Endothelial cell of umbilical vein (primary cell): ENCODE data around the gene DDX54.

ENCODE experiments used
- CTCF ChIP-seq, 2 donors: IDR thresholded peaks; 1 replicate in 1 of 2; 2 replicates in 1 of 2; pipeline ENCODE4 v1.5.1; 2011; ENCODE audit warnings: low read length in 2 of 2, mild to moderate bottlenecking in 2 of 2, moderate library complexity in 2 of 2, control low read depth in 1 of 2, inconsistent platforms in 1 of 2, low read depth in 1 of 2; ENCODE audit not compliant: insufficient read depth in 1 of 2; ENCODE audit errors: extremely low read depth in 1 of 2
- EZH2 ChIP-seq: IDR thresholded peaks from 2 replicates; pipeline ENCODE4 v1.6.1; 2012; ENCODE audit warnings: borderline replicate concordance, low read depth, mild to moderate bottlenecking, moderate library complexity, low read length, inconsistent platforms; ENCODE audit not compliant: severe bottlenecking
- FOS ChIP-seq: IDR thresholded peaks from 2 replicates; pipeline ENCODE4 v1.6.1; 2011; ENCODE audit warnings: mild to moderate bottlenecking, low read length, moderate library complexity, borderline replicate concordance; ENCODE audit not compliant: insufficient read depth
- GATA2 ChIP-seq: IDR thresholded peaks from 2 replicates; pipeline ENCODE4 v1.7.0; 2011; ENCODE audit warnings: low read depth, mild to moderate bottlenecking, moderate library complexity, mixed read lengths, low read length; ENCODE audit not compliant: insufficient read length, insufficient read depth
- MAX ChIP-seq: IDR thresholded peaks from 2 replicates; pipeline ENCODE4 v1.6.1; 2011; ENCODE audit not compliant: insufficient read depth, insufficient read length
- MYC ChIP-seq: IDR thresholded peaks from one replicate; pipeline ENCODE4 v1.6.1; 2011; ENCODE audit warnings: mild to moderate bottlenecking, low read depth, low read length
- POLR2A ChIP-seq: IDR thresholded peaks from 2 replicates; pipeline ENCODE4 v1.6.1; 2012; ENCODE audit warnings: low read depth, mild to moderate bottlenecking, control low read depth, low read length
- POLR2AphosphoS5 ChIP-seq: IDR thresholded peaks from 2 replicates; pipeline ENCODE4 v1.6.1; 2012; ENCODE audit warnings: low read depth, mild to moderate bottlenecking, control low read depth, low read length, moderate library complexity; ENCODE audit not compliant: insufficient read depth

GRCh38 chr12:113200021-113200797, 14.9 kb upstream of the DDX54 start:
- TF ChIP-seq CTCF (IDR thresholded peaks at IDR 0.05; ENCODE audit: extremely low read depth in 1 of 2, insufficient read depth in 1 of 2, low read depth in 1 of 2, low read length in 2 of 2) (no peak), EZH2 (no peak), POLR2A (no peak), MYC (no peak), MAX (no peak), POLR2AphosphoS5 (no peak), FOS (no peak), GATA2 (no peak)
